Esophagus muscularis mucosa (tissue), 4 donors: ENCODE measurements around the gene ANKDD1A. TPM values are rescaled to one million over a fixed set of nuclear protein-coding genes. Genes with fewer than 3 reads are reported as not detected.

Experiments used
- DNase-seq: peaks from one replicate; pipeline ENCODE4 v3.0.0-alpha.2; 2017; ENCODE audit errors: extremely low spot score
- H3K27ac ChIP-seq, 4 donors: fragments of 200-600 bp; sonication (generic); replicated peaks in 1 of 4; 1 replicate in 3 of 4; 2 replicates in 1 of 4; pipeline ENCODE4 v1.5.1; 2016 to 2019; ENCODE audit warnings: mild to moderate bottlenecking in 1 of 4
- H3K27me3 ChIP-seq, 4 donors: fragments of 200-600 bp; sonication (generic); one replicate each; pipeline versions ENCODE4 v1.5.1 to v1.6.0; 2016 to 2019
- H3K36me3 ChIP-seq, 4 donors: fragments of 200-600 bp; sonication (generic); one replicate each; pipeline ENCODE4 v1.5.1; 2016 to 2019
- H3K4me1 ChIP-seq, 4 donors: fragments of 200-600 bp; sonication (generic); one replicate each; pipeline ENCODE4 v1.5.1; 2016 to 2019
- H3K4me3 ChIP-seq, 4 donors: fragments of 200-600 bp; sonication (generic); 1 replicate in 2 of 4; 2 replicates in 2 of 4; pipeline ENCODE4 v1.5.1; 2016 to 2019; ENCODE audit warnings: mild to moderate bottlenecking in 4 of 4, moderate library complexity in 1 of 4
- H3K9me3 ChIP-seq, 4 donors: fragments of 200-600 bp; sonication (generic); 1 replicate in 3 of 4; 2 replicates in 1 of 4; pipeline ENCODE4 v1.5.1; 2016 to 2019
- EP300 ChIP-seq: sonication (generic); formaldehyde crosslinking; IDR thresholded peaks from one replicate; pipeline ENCODE4 v1.6.1; 2017; ENCODE audit warnings: antibody characterized with exemption
- POLR2A ChIP-seq: fragments of 450-650 bp; IDR thresholded peaks from one replicate; pipeline ENCODE4 v1.6.1; 2017; ENCODE audit warnings: antibody characterized with exemption, moderate library complexity, mild to moderate bottlenecking, low read depth
- POLR2AphosphoS5 ChIP-seq, 2 donors: sonication (generic); formaldehyde crosslinking; IDR thresholded peaks; one replicate each; pipeline ENCODE4 v1.6.1; 2017; ENCODE audit warnings: antibody characterized with exemption in 2 of 2
- WGBS: methylation state at CpG from one replicate; pipeline ENCODE4 v1.1.5; 2018; 5-methylcytosine and 5-hydroxymethylcytosine counted together
- intact Hi-C: fragments of 100-400 bp; cut with DNase I; formaldehyde crosslinking; loops from one replicate; pipeline ENCODE4 v1.15.1; 2023
- total RNA-seq, 4 donors: library from RNA; depleted of rRNA; stranded (reverse); fragments of >200 nt; gene quantifications; one replicate each; pipeline versions ENCODE4 v1.1.0 to v1.2.1, GENCODE V29; 2016
- TF ChIP-seq, protein P1 (sequence below), 3 experiments: fragments of 200-600 bp in 2 of 3; fragments of 450-650 bp in 1 of 3; sonication (generic) in 2 of 3; IDR thresholded peaks; one replicate each; pipeline ENCODE4 v1.5.1; 2017 to 2019; ENCODE audit warnings: antibody characterized with exemption in 3 of 3, mild to moderate bottlenecking in 2 of 3, moderate library complexity in 1 of 3

The ANKDD1A gene
- total RNA-seq, 4 donors from 2014 or later = 10.0 to 14.7 (median 11.0) TPM

DNA sequence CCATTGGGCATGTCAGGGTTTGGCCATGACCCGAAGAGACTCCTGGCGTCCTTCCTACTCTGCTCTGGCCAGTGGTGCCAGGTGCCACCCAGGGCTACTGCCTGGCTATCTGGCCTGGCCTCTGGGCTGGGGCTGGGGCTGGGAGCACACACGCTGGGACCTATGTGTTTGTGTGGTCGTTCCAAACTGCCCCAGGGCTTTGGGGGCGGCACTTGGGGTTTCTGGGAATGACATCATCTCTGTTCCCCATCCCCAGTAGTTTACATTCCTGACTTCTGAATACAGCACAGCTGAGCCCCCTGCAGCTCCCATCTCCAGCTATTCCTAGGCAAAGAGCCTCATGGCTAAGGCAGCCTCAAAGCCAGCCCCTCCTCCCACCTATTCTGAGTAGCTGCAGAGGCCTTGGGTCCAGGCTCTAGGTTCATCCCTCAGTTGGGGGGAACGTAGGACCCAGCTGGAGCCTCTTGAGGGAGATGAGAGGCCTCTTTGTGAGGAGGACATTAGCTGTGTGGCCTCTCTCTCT, 45.6 kb upstream of the ANKDD1A start:
- Histone ChIP-seq H3K4me3 (no peak overlapping the region), H3K27ac (peak overlapping the region; percentile 41 to 75 (median 65)), H3K9me3 (no peaks in the 10 kb centered on the region), H3K27me3 (no peaks in the 10 kb centered on the region), H3K4me1 (peaks cover 14 to 66% (median 52%) of the 10 kb centered on the region in 4 donors), H3K36me3 (peaks cover 17 to 72% (median 60%) of the 10 kb centered on the region in 4 donors)
- WGBS = 44% methylated on average over 6 of the region's 6 CpGs
- TF ChIP-seq POLR2A (no peak), EP300 (no peak), POLR2AphosphoS5 (IDR thresholded peaks at IDR 0.05) (no peak)
- TF ChIP-seq, protein P1, sequence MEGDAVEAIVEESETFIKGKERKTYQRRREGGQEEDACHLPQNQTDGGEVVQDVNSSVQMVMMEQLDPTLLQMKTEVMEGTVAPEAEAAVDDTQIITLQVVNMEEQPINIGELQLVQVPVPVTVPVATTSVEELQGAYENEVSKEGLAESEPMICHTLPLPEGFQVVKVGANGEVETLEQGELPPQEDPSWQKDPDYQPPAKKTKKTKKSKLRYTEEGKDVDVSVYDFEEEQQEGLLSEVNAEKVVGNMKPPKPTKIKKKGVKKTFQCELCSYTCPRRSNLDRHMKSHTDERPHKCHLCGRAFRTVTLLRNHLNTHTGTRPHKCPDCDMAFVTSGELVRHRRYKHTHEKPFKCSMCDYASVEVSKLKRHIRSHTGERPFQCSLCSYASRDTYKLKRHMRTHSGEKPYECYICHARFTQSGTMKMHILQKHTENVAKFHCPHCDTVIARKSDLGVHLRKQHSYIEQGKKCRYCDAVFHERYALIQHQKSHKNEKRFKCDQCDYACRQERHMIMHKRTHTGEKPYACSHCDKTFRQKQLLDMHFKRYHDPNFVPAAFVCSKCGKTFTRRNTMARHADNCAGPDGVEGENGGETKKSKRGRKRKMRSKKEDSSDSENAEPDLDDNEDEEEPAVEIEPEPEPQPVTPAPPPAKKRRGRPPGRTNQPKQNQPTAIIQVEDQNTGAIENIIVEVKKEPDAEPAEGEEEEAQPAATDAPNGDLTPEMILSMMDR (IDR thresholded peaks at IDR 0.05) = no peak
- no peak for DNase-seq
- intact Hi-C loops = no loop called here

GRCh38 chr15:64869501-64869900, 42.2 kb upstream of the ANKDD1A start:
- Histone ChIP-seq H3K27ac (peak overlapping the region; percentile 36 to 44 (median 42)), H3K4me1 (peaks cover 24 to 63% (median 55%) of the 10 kb centered on the region in 4 donors)

DNA sequence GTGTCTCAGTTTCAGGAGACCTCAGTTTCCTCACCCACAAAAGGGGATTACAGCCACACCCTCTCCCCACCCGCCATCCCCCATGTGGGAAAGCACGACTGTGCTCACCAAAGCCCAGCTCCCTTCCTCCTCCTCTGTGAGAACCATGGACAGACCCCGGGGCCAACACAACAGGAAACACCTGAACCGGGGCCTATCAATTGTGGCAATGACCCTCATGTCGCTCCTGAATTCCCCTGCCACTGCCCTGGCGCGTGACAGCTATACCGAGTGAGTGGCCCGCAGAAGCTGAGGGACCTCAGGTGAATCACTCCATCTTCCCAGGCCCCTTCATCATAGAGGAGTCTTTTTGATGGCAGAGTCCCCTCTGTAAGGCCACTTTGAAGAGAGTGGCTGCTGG, 41.3 kb upstream of the ANKDD1A start:
- TF ChIP-seq, protein P1 (IDR thresholded peaks at IDR 0.05) = no peak
- TF ChIP-seq POLR2A = no peak
- TF ChIP-seq POLR2AphosphoS5 (IDR thresholded peaks at IDR 0.05) = no peak
- no peak for TF ChIP-seq EP300
- H3K27me3 ChIP-seq = no peaks in the 10 kb centered on the region
- WGBS = 60% methylated on average over 4 of the region's 9 CpGs
- H3K4me1 ChIP-seq = peaks cover 28 to 63% (median 47%) of the 10 kb centered on the region in 4 donors
- intact Hi-C loops = no loop called here
- DNase-seq = no peak
- peak overlapping the region; percentile 34 to 42 (median 39) for H3K27ac ChIP-seq
- H3K9me3 ChIP-seq = no peaks in the 10 kb centered on the region
- H3K36me3 ChIP-seq = peaks cover 8 to 32% (median 28%) of the 10 kb centered on the region in 4 donors
- H3K4me3 ChIP-seq = no peak overlapping the region

More at GRCh38 chr15:64869501-64869900, 42.2 kb upstream of the ANKDD1A start:
- H3K27me3 ChIP-seq = no peaks in the 10 kb centered on the region
- no peak for TF ChIP-seq POLR2AphosphoS5 (IDR thresholded peaks at IDR 0.05)
- TF ChIP-seq, protein P1 (IDR thresholded peaks at IDR 0.05) = no peak
- H3K4me3 ChIP-seq = no peak overlapping the region
- intact Hi-C loops = no loop called here
- peaks cover 16 to 40% (median 36%) of the 10 kb centered on the region in 4 donors for H3K36me3 ChIP-seq
- no peaks in the 10 kb centered on the region for H3K9me3 ChIP-seq
- no peak for DNase-seq

DNA sequence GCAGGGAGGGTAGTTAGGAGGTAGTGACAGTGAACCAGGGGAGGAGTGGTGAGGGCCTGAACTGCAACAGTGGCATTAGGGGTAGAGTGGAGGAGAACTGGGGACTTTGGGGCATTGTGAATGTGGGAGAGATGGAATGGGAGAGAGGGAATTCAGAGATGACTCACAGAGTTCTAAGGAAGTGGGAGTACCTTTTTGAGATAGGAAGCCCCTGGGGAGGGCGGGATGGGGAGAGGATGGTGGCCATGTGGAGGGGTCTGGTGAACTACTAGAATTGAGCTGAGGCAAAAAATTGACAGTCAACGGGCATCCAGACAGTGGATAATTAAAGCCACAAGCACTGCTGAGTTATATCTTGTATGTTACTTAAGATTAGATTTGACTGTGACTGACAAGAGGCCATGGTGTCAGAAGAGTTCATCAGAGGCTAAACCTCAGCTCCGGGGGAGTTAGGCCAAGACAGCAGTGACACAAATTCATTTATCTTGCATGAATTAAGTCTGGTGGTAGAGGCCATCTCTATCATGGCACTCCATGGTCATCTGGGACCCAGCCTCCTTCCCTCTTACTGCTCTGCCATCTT, 36.0 kb upstream of the ANKDD1A start:
- intact Hi-C loops = no loop called here
- Histone ChIP-seq H3K9me3 (no peaks in the 10 kb centered on the region), H3K27ac (no peak overlapping the region), H3K4me3 (no peak overlapping the region), H3K36me3 (peaks cover 0 to 6% (median under 1%) of the 10 kb centered on the region in 4 donors), H3K4me1 (peaks cover 38 to 45% (median 42%) of the 10 kb centered on the region in 4 donors), H3K27me3 (no peaks in the 10 kb centered on the region)
- 80% methylated on average over 3 of the region's 3 CpGs for WGBS
- TF ChIP-seq POLR2A (no peak), EP300 (no peak), POLR2AphosphoS5 (IDR thresholded peaks at IDR 0.05) (no peak)
- TF ChIP-seq, protein P1 (IDR thresholded peaks at IDR 0.05) = no peak
- DNase-seq = no peak
